ENCODE results near the gene RASGEF1C.

- TF ChIP-seq CTCF (IDR thresholded peaks at IDR 0.05) (no peak), POLR2AphosphoS5 (IDR thresholded peaks at IDR 0.05) (no peak)
Observed at GRCh38 chr5:180235077-180235476, 26.1 kb upstream of the RASGEF1C start.
